HG03175 (cell line): ENCODE data around the gene SIL1.
"Not testable (repeated sequence)": the region's sequence is repeated elsewhere in the genome, so short reads cannot be mapped to it uniquely, and the experiment has no call there.

Source experiments
- ATAC-seq: cut with Tn5 transposase; IDR thresholded peaks from one replicate; pipeline ENCODE4 v1.9.1; 2021; ENCODE audit warnings: mild to moderate bottlenecking, moderate library complexity; ENCODE audit not compliant: unreplicated experiment

Gene SIL1

DNA sequence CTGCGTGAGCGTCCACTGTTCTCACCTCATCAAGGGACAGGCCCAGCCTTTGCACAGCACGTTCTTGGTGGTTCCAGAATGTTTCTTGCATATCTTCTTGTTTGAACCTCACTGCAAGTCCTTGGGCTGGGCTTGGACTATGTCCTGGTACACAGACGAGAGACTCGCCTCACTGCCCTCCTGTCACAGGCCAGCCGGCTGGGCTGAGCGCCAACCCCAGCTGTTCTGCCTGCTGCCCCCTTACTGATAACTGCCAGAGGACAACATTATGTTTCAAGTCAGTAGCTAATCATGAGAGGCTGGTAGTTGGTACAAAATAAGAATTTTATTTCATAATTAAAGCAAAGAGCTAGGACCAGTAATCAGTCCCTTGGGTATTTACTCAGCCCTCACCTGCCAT, 270.2 kb downstream of the SIL1 start:
- ATAC-seq, result no peak

DNA sequence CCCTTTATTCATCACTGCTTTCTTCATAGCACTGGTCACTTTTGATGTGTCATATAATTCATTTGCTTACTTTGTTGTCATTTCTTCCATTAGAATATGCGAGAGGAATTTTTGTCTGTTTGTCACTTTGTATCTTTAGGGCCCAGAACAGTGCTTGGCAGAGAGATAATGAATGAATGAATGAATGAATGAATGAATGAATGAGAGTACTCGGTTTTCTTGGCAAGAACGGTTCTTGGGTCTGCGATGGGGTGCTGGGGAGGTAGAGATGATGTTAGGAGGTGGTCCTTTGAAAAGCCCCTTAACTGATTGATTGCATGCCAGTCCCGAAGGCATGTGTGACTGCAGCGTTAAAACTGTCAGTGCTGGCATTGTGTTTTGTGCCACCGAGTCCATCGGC, 270.6 kb downstream of the SIL1 start:
- no peak for ATAC-seq

DNA sequence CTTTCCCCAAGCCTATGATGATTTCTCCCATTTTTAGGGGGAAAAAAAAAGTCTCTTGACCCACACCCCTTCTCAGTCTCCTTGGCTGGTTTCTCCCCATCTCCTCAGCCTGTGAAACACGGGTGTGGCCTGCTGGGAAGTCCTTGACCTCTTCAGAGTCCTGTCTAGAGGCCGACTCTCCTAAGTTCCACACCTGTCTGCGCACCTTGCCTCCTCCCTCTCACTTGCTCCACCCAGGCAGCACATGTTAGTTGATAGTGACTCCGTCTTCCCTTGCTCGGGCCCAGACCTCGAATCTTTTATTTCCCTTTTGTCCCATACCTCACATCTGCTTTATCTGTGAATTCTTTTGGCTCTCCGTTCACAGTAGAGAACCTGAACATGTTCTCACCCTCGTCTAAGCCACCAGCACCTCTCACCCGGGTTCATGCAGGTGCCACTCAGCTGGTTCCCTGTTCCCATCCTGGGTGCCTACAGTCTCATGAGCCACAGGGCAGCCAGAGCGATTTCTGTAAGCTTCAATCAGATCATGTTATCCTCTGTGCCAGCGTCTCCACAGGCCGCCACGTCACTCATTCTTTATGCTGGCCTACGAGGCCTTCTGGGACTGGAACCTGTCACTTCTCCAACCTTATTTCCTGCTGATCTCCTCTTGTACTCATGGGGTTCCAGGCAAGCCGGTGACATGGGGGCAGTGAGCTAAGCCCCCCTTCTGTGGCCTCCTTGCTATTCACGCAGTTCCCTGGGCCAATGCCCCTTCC, 271.3 kb downstream of the SIL1 start:
- no peak for ATAC-seq

DNA sequence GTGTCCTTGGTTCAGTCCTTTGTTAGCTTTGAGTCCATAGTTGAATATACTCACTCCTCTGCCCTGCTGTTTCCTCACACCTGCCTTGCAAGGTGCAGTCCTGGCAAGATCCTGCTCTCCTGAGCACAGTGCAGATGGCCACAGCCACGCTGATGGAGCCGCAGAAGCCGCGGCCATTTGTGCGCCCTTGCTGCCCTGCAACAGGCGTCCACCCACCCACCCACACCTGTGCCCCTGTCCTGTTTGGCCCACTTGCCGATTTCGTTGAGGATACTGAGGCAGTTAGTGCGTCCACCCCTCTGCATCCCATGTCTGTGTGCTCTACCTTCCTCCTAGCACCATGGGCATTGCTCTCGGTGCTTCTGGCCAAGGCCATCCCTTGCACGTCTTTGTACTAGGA, 271.9 kb downstream of the SIL1 start:
- no peak for ATAC-seq

DNA sequence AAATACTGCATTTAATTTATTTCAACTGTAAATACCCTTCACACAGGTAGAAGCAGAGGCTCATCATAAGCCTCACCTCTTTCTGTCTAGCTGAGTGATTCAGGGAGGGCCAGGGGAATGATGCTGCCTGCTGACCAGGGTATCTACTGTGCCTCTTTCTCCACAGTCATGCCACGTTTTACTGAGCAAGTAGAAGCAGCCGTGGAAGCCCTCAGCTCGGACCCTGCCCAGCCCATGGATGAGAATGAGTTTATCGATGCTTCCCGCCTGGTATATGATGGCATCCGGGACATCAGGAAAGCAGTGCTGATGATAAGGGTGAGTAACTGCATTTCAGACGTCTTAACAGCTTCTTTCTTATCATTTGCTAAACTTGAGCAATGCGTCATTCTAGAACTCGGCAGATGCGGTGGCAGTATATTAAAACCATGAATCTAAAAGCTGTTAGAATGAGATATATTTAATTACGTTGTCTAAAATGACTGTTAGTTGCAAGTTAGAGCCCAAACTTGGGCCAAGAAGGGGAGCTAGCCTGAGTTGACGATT, 273.0 kb downstream of the SIL1 start:
- ATAC-seq, result no peak

DNA sequence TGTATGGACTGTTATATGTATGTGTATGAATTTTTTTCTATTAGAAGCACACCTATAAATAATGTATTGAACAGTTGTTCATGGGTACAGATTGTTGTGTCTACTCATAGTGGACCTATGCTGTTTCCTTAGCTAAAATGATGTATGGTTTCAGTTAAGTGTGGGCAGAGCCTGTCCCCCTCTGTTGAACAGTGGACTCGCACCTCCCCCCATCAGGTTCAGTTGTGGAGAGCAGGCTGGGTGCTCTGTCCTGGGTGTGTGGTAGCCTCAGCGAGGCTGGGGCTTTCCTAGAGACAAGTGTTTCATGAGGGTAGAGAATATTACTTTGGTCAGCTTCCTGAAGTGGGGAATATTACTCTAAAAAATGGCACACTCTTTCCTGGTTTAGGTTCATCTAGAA, 275.7 kb downstream of the SIL1 start:
- ATAC-seq, result no peak

DNA sequence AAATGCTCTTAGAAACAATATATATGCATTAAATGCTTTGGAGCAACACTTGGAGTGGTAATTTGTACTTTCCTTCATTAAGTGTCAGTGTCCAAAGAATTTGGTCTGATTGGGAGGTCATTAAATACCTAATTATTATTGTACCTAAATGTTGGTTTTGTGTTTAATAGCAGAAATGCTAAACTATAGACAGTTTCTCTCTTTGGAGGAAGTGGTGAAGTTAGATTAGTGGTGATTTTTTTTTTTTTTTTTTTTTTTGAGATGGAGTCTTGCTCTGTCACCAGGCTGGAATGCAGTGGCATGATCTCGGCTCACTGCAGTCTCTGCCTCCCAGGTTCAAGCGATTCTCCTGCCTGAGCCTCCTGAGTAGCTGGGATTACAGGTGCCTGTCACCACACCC, 276.8 kb downstream of the SIL1 start:
- not testable (repeated sequence) for ATAC-seq

DNA sequence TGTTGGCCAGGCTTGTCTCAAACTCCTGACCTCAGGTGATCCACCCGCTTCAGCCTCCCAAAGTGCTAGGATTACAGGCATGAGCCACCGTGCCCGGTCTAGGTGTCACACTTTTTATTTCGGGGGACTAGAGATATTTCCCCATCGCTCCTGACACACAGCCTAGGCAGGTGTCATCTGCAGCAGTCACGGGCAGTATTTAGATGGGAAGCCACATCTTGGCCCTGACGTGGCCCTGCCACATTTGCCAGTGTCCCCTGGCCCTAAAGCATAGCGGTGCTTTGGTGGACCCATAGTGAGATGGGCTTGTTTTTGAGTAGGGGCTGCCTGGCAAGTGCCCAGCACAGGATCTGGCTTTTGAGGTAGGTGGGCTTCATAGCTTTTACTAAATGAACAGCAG, 278.0 kb downstream of the SIL1 start:
- no peak for ATAC-seq

DNA sequence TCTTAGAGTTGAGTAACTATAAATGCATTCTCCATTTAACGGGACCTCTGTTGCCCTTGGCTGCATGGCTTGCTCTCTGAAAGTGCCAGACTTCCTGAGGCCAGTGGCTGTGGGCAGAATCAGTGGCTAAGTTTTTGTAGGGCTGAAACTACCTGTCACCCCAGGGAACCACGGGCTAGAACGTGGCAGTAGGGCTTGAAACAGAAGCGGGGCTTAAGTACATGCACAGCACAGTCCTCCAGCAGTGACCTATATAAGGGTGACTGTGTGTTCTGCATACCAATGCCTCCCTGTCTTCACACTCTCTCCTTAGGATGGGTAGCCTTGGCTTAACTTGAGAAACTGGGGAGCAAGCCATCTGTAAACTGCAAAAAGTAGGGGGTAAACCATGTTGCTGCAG, 279.5 kb downstream of the SIL1 start:
- no peak for ATAC-seq

DNA sequence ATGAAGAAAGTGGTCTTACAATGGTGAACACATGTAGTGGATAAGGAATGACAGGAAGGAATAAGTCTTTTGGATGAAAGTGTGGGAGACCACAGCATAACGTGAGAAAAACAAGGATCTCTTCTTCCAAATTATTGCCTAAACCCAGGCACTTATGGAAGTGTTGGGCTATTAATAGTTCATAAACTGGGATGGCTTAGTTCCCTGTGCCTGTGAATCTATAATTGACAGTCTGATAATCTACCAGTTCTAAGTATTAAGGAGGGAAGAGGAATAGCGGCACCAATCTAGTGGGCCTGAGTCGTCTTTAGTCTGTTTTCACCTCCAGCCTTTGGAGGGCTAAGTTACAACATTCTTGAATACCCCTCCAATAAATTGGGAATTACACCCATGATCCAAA, 283.8 kb downstream of the SIL1 start:
- no peak for ATAC-seq

DNA sequence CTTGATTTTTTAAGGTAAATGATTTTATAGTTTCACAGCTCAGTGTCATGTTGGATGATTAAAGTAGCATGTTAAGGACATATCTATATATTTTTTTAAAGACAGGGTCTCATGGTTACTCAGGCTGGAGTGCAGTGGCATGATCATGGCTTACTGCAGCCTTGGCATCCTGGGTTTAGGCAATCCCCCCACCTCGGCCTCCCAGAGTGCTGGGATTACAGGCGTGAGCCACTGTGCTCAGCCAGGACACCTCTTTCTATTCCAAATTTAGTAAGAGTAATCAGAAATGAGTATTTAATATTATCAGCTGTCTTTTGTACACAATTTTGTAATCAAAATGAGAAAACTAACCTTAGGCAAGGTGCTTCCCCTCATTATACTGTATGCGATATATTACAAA, 284.4 kb downstream of the SIL1 start:
- no peak for ATAC-seq

DNA sequence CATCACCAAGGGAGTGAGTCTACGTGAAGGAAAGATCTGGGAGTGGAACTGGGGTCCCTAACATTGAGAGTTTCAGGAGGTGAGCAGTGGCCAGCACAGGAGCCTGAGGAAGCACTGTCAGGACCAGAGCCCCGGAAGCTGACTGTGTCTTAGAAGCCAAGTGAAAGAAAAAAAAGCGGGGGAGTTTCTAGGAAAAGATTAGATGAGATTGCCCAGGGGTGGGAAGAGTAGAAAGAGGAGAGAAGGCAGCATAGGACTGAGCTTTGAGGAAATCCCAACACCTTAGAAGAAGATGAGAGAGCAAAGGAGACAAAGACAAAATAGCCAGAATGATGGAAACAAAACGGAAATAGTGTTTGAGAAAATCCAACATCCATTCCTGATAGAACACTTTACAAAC, 286.1 kb downstream of the SIL1 start:
- no peak for ATAC-seq

DNA sequence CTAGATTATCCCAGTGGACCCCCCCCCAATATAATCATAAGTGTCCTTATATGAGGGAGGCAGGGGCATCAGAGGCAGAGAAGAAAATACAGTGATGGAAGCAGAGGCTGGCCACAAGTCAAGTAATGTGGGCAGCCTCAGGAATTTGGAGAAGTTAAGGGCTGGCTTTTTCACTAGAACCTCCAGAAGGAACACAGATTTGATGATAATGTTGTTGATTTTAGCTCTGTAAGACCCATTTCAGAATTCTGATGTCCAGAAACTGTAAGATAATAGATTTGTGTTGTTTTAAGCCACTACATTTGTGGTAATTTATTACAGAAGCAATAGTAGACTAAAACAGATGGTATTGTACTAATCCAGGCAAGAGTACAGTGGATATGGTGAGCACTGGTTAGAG, 286.7 kb downstream of the SIL1 start:
- no peak for ATAC-seq

DNA sequence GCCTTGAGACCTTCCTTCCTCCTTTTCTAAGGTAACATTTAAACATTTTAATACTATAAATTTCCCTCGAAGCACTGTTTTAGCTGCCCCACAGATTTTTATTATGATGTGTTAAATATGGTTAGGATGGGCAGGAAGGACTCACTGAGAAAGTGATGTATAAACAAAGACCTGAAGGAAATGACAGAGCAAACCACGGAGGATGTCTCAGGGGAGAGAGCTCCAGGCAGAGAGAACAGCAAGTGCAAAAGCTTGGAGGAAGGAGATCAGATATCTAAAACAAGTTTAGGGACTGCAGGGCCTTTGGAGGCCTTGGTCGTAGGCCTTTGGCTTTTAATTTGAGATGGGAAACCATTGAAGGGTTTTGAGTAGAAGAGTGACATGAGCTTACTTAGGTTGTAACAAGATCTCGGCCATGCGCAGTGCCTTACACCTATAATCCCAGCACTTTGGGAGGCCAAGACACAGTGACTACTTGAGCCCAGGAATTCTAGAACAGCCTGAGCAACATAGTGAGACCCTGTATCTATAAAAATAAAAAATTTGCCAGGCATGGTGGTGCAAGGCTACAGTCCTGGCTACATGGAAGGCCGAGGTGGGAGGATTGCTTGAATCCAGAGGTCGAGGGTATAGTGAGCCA, 287.5 kb downstream of the SIL1 start:
- no peak for ATAC-seq

DNA sequence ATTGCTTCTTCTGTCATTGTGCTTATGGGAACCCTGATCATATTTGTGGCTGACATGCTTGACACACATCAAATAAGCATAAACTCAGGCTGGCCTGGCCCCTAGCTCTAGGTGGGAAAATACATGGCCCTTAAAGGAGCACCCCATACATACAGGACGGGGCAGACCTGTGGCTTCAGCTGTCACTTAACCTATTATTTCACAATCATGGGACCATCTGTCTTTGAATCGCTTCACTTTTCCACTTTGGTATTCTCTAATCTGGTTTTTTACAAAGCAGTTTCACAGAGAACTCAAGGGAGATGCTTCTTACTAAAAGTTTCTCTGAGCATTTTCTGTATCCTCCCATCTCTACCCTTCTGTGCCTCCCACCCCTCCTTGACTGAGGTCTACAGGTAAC, 288.4 kb downstream of the SIL1 start:
- ATAC-seq, result no peak

DNA sequence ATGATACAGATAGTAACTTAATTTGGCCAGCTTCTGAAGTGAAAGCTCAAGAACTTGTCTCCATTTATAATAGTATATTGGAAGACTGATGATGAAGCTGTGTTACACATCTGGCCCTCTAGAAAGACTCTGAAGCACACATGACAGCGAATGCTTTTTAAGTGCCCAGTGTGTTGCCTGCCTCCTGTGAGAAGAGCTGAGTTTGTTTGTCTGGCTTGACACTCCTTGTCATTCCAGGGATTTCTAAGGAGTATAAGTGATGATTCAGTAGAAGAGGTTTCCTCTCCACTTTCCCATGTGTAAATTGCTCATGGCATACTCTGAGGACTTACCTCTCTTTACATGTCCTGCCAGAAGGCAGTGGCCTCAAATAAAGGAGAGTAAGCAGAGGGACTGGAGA, 292.6 kb downstream of the SIL1 start:
- ATAC-seq, result no peak

DNA sequence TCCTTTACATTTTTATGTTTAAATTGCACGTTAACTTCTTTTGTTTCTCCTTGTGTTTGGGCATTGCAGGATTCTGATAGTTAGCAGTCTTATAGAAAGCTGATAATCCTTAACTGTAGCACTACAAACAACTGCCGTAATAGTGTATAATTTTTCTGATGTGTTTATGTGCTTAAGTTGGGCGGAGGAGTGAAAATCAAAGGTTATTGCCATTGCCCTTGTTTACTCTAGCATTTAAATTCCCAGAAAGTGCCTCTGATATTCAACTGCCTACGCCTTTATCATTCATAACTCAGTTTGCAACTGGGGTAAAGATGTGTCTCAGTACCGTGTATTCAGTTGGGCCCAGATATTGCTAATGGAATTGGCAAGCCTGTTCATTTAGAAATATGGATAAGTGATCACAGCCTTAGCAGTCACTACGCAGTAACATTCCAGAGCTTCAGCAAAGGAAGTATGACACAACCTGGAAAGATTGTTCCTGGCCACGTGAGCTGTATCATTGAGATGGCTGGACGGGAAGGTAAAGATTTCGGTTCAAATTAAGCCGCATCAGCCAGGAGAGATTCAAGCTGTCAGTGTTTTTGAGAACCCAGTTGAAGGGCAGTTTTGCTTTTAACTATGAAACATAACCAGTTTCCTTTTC, 294.9 kb downstream of the SIL1 start:
- ATAC-seq, result no peak

DNA sequence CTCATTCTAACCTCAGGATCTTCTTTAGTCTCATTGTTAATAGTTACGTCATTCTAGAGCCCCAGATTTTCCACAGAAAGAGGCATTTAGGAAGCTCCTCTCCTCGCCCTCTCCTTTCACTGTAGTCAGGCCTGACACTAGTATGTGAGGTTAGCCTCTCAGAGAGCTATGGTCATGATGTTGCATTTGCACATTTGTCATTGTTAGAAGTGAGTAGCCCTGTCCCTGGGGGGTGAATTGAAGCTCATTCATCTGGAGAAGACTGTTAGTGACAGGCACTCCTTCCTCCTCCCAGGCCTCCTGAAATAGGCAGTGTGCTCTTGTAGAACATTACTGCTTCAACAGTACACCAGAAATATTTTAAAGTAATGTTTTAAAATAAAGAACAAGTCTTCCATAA, 296.5 kb downstream of the SIL1 start:
- no peak for ATAC-seq

DNA sequence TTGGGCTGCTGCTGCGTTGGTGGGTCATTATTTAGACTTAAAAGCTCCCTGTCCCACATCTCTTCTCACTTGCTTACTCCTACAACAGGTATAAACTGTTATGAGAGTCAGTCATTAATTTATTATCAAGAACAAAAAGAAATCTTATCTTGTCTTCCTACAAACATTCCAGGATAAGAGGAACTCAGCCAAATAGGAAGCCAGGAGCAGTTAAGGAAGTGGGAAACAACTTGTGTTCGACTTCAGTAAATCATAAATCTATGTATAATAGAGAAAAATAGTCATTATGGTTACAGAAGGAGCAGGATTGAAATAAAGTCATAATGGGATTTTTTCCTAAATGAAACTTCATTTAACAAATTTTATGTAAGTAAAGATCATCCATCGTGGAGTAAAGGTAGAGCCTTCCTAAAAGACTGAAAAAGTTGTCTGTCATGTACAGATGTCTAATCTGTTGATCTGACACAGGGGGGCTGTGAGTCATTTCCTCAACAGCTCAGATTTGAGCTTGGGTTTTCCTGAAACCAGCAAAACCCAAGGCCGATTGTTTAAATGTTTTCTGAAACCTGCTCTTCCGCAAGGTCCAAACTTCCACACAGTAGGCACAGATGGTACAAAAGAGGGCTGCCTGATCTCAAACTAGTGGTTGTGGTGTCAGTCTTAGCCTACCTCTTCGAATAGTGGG, 297.7 kb downstream of the SIL1 start:
- no peak for ATAC-seq

DNA sequence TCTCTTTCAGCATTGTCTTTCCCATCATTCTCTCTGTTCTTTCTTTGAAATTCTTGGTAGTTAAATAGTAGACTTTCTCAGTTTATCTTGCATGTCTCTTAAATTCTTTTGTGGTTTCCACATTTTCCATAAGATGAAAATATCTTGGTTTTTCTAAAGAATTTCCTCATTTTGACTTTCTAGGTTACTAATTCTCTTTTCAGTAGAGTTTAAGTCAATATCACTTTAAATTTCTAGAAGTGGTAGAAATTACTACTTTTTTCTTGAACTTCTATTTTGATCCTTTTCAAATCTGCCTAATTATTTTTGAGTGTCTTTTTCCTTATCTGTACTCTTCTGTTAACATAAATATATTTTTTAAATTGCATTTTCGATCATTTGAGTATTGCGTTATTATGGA, 299.4 kb downstream of the SIL1 start:
- no peak for ATAC-seq

DNA sequence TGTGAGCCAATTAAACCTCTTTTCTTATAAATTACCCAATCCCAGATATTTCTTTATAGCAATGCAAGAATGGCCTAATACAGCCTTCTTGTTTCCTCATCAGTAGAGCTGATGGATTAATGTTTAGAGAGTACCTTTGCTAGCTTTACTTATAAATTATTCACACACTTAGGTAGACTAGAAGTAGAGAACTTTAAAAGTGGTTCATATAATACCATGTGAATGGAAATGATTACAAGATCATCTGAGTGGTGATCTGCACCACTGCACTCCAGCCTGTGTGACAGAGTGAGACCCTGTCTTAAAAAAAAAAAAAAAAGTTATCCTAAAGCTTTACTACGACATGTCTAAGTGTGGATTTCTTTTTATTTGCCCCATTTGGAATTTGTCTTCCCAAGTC, 299.9 kb downstream of the SIL1 start:
- ATAC-seq, result no peak
